Superior temporal gyrus (tissue), 1 donor: ENCODE results near the gene SFXN1.

Experiments
- DNase-seq: peaks from one replicate; pipeline ENCODE4 v3.0.0-alpha.2; 2016; ENCODE audit errors: extremely low spot score

The SFXN1 gene

DNA sequence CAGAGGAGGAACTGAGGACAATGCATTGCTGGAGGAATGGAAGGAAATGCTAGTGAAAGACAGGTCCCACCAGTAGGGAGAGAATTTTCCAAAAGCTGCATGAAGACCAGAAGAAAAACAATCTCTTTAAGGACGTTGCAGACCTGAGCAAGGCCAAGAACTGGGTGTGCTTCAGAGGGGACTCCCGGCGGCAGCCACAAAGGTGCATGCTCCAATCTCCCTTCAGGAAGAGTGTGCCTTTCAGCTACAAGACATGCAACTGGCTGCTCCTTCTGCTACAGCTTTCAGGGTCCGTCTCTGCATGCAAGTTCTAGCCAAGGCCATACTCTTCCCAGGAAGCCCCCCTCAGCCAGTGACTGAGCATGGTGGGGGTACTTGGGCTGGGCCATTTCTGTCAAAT, 62.9 kb downstream of the SFXN1 start:
- DNase-seq = no peak

DNA sequence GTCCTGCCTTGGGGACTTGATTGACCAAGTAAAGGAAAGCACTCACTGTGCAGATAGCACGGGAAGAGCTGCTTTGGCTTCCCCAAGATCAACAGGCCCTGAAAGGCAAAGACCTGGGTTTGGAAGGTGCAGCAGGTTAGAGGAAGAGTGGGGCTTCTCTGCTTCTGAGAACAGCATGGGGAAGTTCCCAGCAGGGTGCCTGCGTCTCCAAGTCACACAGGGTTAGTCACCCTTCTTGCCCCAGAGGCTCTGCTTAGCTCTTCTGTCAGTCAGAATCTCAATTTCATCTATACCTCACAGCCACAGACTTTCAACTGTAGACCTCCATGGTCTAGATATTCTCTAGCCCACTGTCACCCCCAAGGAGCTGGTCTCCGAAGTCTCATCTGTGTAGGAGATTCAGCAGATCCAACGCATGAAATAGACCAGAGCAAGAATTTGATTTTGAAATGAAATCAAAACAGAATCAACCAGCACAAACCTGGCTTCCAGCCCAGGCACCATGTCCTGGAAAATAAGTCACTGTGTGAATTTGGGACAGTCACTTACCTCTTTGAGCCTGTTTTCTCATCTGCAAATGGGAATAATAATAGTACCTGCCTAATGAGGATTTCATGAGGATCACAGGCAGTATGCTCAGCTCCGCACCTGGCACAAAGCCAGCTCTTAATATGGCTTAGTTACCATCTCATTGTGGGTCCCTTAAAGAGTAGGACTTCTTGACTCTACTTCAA, 64.0 kb downstream of the SFXN1 start:
- DNase-seq = no peak

DNA sequence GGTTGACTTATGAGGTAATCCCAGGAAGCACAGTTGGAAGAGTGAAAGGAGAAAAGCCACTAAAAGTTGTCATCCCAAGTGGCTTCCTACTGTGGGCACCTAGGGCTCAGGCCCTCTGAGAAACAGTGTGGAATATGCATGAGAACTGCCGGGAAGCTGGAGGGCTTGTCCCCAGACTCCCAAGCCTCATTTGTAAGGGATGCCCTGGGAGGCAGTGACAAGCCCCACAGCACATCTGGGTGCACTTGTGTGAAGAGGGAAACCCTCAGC, 64.5 kb downstream of the SFXN1 start:
- DNase-seq = no peak

DNA sequence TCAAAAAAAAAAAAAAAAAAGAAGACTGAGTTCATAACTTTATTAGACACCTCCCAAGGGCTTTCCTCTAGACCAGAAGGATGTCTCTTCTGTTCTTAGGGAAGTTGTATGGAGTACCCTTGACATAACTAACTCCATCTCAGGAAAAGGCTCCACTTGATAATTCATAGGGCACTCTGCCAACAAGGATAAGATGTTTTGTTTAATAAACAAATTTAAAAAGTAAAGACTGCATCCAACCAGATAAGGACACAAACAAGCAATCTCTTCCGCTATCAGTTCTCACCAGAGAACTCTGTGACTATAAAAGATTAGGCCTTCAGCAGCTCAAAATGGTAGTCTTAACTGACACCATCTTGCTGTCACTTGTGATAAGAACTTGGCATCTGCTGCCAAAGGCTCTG, 65.8 kb downstream of the SFXN1 start:
- no peak for DNase-seq

DNA sequence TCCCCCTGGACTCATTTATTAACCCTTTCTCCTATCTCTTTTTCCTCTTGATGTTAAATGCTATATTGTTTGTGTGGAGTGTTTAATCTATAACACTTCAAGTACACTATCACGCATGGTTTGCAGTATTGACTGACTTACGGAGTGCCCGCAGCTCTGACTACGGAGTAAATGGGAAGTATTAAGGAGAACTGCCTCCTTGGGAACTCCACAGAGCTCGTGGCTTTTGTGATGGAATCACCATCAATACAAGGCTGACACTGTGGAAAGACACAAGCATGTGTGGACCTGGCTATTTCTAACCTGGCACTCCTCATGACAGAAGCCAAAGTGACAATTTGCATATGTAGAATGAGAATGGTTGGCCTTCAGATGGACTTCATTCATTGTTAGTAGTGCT, 66.2 kb downstream of the SFXN1 start:
- DNase-seq = no peak

DNA sequence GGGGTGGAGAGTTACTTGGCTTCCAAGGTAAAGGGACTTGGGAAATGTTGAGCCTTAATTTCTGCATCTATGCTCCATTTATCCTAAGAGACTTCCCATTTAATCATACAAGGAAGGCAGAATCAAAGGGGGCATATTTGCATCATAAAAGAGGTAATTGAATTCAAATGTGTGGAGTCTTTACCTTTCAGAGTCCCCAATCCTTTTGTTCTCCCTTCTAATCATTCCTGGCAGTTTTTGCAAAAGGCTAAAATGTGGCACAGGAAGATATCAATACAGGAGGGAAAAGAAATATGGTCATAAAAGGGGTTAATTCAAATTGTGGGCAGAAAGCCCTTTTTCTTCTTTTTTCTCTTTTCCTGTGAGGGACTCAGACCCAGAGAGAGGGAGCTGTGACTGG, 69.5 kb downstream of the SFXN1 start:
- DNase-seq = no peak

DNA sequence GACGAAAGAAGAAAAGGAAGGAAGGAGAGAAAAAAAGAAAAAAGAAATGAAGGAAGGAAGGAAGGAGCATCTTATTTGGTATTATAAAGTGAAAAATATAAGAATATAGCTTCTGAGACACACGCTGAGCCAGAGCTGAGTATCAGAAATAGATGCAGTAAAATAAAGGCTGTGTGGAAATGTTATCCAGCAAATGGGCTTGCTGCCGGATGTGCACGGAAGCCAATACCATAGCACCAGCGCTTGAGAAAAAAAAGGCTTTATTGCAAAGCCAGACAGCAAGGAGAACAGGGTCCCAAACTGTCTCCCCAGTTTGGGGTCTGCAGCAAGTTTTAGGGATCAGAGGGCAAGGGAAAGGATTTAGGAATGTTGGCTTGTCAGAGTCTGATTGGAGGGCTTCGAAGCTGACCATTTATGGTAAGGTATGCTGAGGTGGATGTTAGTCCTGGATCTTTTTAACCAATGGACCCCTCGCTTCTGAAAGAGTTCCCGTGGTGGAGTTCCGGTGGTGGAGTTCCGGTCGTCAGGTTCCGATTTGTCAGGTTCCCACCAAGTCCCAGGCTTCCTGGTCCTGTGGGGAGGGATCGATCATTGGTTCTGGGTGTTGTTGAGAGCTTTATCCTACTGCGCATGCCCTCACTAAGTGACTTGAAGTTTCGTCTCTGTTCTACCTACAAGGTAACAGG, 70.4 kb downstream of the SFXN1 start:
- peak; percentile 39 for DNase-seq

DNA sequence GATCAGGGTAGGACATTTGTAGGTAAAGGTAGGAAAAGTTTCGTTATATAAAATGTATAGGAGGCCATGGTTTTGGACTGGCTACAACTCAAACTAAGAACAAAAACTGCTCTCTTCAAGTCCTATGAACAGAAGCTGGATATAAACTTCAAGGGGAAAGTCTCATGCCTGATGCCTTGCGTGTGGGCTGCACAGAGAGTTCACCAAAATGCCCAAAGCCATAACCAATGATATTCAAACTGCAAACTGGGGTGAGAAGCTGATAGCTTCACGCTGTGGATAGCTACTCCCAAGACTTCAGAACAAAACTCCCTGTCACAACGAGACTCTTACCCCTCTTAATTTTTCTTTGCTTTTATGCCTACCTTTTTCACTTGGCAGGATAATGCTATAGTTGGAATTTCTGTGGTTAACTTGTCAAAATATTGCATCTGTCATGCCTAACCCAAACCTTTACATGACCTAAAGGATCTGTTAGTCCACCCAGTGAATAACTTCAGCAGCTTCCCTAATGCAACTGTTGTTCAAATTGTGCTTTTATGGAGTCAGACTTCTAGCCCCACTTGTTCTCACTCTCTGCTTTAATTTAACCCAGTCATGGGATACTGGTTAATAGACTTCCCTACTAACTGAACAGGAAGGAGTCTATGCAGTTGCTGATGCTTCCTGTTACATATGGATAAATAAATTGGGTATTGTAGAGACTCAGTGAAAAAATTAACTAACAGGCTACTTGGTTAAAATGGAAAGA, 71.9 kb downstream of the SFXN1 start:
- no peak for DNase-seq

DNA sequence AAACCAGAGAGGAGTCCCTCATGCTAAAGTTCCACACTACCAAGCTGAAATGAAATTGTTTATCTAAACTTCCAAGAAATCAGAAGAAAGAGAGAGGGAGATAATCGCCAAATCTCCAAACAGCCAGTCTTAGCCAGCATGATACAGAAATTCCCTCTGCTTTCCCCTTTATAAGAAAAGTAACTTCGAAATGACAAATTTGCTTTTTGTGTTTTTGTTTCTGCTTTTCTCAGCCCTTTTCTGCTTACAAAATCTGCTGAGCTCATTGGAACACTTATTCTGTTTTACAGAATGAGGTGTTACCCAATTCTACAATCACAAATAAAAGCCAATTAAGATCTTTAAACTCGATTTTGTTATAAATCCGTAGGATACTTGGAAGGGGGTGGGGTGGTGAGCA, 72.9 kb downstream of the SFXN1 start:
- no peak for DNase-seq

DNA sequence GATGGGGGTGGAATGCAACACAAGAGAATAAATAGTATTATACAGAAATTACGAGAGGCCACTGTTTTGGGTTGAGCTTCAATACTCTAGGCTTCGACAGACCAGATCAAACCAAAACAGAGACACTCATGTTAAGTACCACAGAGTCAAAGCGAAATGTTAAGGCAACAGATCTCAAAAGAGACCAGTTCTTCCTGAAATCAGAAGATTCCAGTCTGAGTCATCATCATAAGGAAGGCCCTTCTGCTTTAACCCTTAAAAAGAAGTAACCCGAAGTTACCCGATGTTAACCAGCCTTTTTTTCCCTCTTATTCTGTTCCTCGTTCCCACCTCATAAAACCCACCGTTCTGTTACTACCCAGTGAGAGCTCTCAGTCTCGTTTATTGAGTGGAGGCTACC, 75.9 kb downstream of the SFXN1 start:
- no peak for DNase-seq

DNA sequence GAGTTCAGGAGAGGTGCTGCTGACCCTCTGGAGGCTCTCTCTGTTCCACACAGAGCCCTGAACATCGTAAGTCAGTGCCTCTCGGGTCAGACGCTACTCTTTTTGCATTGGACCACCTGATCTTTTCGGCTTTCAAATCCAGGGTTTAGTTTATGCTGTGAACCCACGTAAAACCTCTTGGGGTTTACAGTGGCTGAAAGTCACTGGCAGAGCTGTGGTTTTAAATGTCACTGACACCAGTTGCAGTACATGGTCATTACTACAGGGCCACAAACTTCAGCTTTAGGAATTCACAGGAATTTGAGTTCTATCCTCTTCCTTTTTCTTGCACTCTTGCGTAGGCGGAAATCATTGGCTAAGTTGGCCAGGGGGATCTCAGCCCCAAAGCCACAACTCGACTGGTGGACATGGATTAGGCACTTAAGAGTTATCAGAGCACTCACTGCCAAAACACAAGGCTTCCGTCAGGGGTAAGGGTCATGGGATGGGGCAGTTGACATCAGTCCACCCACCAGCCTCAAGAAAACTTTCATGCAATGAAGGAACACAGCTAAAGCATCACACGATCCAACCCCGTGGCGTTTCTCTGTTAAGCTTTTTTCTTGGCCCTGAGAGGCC, 76.9 kb downstream of the SFXN1 start:
- DNase-seq = no peak

DNA sequence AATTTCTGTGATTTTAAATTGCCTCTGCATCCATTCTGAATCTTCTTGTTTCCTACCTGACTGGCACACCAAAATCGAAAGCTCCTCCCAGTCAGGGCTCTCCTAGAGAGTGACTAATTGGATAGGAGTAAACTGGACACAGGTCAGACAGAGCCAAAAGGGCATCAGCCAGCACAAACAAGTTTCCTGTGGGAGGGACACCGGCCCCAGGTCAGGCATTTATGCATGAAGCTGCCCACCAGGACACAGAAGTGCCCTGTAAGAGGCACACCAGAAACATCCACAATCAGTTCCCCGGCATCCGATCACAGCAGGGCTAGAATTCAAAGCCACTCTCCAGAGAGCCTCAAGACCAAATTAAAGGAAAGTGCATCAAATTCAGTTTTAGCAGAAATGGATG, 78.4 kb downstream of the SFXN1 start:
- DNase-seq = no peak

DNA sequence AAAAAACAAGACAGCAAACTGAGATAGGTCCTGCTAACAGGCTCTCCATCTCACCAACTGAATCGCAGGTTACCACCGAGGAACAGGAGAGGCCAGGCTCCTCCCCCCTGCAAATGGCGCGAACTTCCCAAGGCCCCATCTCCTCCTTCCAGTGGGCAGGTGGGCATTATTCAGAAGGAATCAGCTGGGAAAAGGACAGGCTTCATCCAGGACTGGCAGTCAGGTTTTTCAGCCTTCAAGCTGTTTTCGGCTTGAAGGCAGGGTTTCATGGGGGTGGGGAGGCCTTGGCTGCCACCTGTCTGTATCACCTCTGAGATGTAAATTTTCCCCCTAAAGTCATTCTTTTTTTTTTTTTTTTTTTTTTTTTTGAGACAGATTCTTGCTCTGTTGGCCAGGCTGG, 79.4 kb downstream of the SFXN1 start:
- DNase-seq = no peak

DNA sequence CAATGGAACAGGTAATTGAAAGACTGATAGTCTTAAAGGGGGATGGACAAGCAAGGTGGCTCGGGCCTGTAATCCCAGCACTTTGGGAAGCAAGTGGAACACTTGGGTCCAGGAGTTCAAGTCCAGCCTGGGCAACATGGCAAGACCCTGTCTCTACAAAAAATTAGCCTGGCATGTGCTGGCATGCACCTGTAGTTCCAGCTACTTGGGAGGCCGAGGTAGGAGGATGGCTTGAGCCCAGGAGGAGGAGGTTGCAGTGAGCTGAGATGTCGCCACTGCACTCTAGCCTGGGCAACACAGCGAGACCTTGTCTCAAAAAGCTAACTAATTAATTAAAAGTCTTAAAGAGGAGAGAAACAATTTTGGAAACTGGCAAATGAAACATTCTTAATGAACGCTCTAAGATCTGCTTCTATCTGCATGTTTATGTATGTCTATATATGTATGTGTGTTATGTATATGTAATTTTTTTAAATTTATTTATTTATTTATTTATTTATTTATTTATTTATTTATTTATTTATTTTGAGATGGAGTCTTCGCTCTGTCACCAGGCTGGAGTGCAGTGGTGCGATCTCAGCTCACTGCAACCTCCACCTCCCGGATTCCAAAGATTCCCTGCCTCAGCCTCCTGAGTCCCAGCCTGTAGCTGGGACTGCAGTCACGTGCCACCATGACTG, 80.6 kb downstream of the SFXN1 start:
- no peak for DNase-seq

DNA sequence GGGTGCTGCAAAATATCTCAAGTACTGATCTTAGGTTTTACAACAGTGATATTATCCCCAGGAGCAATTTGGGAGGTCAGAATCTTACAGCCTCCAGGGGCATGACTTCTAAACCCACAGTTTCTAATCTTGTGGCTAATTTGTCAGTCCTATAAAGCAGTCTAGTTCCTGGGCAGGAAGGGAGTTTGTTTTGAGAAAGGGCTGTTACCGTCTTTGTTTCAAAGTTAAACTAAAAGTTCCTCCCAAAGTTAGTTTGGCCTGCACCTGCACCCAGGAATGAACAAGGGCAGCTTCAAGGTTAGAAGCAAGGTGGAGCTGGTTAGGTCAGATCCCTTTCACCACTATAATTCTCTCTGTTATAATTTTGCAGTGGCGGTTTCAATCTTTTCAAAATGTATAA, 81.7 kb downstream of the SFXN1 start:
- no peak for DNase-seq

DNA sequence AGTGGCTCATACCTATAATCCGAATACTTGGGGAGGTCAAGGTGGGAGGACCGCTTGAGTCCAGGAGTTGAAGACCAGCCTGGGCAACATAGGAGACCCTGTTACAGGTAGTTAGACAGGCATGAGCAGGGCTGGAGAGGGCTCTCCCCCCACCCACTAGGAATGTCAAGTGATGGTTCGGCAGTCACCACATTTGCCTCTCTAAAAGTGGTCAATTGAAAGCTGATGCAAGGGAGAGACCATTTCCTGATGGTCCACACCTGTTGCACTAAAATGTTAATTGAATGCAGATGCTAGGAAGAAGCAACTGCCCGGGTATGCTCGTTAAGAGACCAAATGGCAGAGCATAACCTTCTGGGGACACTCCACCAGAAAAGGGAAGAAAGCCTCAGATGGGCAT, 82.7 kb downstream of the SFXN1 start:
- no peak for DNase-seq

DNA sequence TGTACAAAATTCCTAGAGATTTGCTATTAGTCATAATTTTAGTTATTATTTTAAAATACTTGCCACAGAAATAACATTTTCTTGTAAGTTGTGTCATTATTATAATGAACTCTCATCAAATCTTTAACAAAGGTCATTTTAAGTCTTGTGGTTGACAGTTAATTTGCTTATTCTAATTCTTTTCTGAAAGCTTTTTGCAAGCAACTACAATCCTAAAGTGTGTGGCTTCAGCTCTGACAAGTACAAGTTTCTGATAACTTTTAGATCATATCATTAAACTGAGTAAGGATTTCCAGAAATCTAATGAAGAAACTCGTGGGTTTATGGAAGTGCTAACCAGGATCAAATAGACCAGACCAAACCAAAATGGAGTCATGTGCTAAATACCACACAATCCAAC, 86.4 kb downstream of the SFXN1 start:
- DNase-seq = no peak

DNA sequence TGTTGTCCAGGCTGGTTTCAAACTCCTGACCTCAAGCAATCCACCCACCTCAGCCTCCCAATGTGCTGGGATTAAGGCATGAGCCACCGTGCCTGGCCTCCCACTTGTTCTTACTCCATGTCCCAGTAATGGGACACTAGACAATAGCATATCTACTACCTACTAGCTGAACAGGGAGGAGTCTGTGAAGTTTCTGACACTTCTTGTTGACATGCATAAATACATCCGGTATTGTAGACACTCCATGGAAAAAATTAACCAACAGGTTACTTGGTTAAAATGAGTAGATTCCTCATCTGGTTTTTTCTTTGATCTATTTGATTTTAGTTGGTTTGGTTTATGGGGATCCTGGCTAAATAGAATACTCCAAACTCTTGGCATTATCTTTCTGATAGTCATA, 88.3 kb downstream of the SFXN1 start:
- no peak for DNase-seq

DNA sequence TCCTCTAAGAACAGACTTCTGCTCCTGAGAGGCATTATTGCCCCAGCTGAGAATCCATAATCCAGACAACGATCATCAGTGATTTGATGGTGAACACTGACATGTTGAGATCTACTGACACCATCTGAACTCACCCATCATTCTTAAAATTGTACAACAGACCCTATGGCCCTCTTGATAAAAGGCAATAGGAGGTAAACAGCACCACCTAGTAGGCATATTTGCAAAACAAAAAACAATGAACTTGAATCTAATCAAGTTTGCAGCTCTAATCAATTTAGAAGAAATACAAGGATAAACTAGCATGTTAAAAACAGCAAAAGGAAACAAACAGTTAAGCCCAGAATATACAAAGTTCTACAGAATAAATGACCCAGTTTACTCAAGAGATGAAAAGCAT, 89.6 kb downstream of the SFXN1 start:
- DNase-seq = no peak

DNA sequence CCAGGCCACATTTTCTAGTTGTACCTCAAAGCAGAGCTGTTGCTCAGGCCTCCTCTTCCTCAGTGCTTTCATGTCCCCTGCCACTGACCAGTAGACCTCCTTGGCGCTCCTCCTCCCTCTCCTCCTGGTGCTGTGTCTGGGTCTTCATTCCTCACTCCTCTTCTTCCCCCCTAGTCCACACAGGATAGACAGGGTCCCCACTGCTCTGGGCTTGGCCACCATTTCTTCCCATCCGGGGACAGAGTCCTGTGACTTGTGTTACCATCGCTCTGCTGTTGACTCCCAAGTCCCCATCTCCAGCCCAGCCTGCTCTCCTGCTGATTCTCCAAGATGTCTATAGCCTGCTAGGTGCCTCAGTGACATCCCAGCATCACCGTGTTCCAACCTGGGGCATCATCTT, 91.3 kb downstream of the SFXN1 start:
- DNase-seq = no peak

DNA sequence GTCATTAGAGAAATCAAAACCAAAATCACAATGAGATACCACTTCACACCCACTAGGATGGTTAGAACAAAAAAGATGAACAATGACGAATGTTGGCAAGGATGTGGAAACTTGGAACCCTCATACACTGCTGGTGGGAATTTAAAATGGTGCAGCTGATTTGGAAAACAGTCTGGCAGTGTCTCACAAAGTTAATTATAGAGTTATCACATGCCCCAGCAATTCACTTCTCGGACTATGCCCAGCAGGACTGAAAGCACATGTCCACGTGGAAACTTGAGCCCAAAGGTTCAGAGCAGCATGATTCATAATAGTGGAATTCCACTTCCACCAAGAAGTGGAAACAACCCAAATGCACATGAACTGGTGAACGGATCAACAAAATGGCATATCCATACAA, 94.5 kb downstream of the SFXN1 start:
- DNase-seq = peak; percentile 55
